Calu3 (cell line): Measurements from ENCODE around the gene KRTAP10-12. TPM values are rescaled to one million over a fixed set of nuclear protein-coding genes. Genes with fewer than 3 reads are reported as not detected.
"Not testable (repeated sequence)": the region's sequence is repeated elsewhere in the genome, so short reads cannot be mapped to it uniquely, and the experiment has no call there.

Source experiments
- Bru-seq: library from RNA; stranded (reverse); fragments of 400-500 nt; gene quantifications from one replicate; lab custom pipeline; 2021; lab: Mats Ljungman, UMichigan
- BruChase-seq, 2 experiments: library from RNA; stranded (reverse); fragments of 400-500 nt; gene quantifications; one replicate each; lab custom pipeline; 2021; lab: Mats Ljungman, UMichigan
- BruUV-seq: library from RNA; stranded (reverse); fragments of 400-500 nt; replicated peaks from 2 replicates; lab custom pipeline; 2021; lab: Mats Ljungman, UMichigan
- CTCF ChIA-PET: fragments of 300-600 bp; sonication (Branson Sonifier 250); formaldehyde crosslinking; loops from one replicate; lab custom pipeline; 2022; ENCODE audit warnings: antibody characterized with exemption; lab: Charles Lee
- DNase-seq: peaks from one replicate; pipeline ENCODE4 v3.0.0; 2022
- H3K27ac Mint-ChIP-seq: one replicate; pipeline ENCODE4 v1.8.0; 2022; ENCODE audit warnings: mixed read lengths; ENCODE audit not compliant: unreplicated experiment
- H3K27me3 Mint-ChIP-seq: one replicate; pipeline ENCODE4 v1.8.0; 2022; ENCODE audit warnings: mixed read lengths; ENCODE audit not compliant: unreplicated experiment
- H3K36me3 Mint-ChIP-seq: one replicate; pipeline ENCODE4 v1.8.0; 2022; ENCODE audit warnings: mild to moderate bottlenecking, moderate library complexity, mixed read lengths; ENCODE audit not compliant: insufficient read depth, unreplicated experiment
- H3K4me1 Mint-ChIP-seq: one replicate; pipeline ENCODE4 v1.8.0; 2022; ENCODE audit warnings: mild to moderate bottlenecking, low read depth, mixed read lengths; ENCODE audit not compliant: unreplicated experiment
- H3K4me3 Mint-ChIP-seq: one replicate; pipeline ENCODE4 v1.8.0; 2022; ENCODE audit warnings: mild to moderate bottlenecking, low read depth, moderate library complexity, mixed read lengths; ENCODE audit not compliant: unreplicated experiment
- H3K9me3 Mint-ChIP-seq: one replicate; pipeline ENCODE4 v1.8.0; 2022; ENCODE audit warnings: low read depth, mixed read lengths; ENCODE audit not compliant: unreplicated experiment
- CTCF ChIP-seq: fragments of 200-600 bp; IDR thresholded peaks from one replicate; pipeline ENCODE4 v1.8.0; 2022; ENCODE audit warnings: antibody characterized with exemption; ENCODE audit not compliant: unreplicated experiment
- intact Hi-C: fragments of 100-400 bp; cut with micrococcal nuclease; formaldehyde crosslinking; loops from one replicate; pipeline ENCODE4 v1.10.0; 2022; ENCODE audit not compliant: unreplicated experiment
- long read RNA-seq: library from polyadenylated mRNA; stranded (forward); transcript quantifications from one replicate; pipeline ENCODE4 v2.0.0, GENCODE V29; 2022
- total RNA-seq: library from RNA; stranded (reverse); gene quantifications from 2 replicates; pipeline ENCODE4 v1.2.3, GENCODE V29; 2022

Gene KRTAP10-12, protein sequence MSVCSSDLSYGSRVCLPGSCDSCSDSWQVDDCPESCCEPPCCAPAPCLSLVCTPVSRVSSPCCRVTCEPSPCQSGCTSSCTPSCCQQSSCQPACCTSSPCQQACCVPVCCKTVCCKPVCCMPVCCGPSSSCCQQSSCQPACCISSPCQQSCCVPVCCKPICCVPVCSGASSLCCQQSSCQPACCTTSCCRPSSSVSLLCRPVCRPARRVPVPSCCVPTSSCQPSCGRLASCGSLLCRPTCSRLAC
- total RNA-seq (not detected in 2 replicates), Bru-seq, nascent RNA (not detected), BruChase-seq, experiment 1, labeled RNA remaining after a 6-hour chase (not detected), BruChase-seq, experiment 2, labeled RNA remaining after a 2-hour chase (not detected)
- long read RNA-seq = 0 reads

DNA sequence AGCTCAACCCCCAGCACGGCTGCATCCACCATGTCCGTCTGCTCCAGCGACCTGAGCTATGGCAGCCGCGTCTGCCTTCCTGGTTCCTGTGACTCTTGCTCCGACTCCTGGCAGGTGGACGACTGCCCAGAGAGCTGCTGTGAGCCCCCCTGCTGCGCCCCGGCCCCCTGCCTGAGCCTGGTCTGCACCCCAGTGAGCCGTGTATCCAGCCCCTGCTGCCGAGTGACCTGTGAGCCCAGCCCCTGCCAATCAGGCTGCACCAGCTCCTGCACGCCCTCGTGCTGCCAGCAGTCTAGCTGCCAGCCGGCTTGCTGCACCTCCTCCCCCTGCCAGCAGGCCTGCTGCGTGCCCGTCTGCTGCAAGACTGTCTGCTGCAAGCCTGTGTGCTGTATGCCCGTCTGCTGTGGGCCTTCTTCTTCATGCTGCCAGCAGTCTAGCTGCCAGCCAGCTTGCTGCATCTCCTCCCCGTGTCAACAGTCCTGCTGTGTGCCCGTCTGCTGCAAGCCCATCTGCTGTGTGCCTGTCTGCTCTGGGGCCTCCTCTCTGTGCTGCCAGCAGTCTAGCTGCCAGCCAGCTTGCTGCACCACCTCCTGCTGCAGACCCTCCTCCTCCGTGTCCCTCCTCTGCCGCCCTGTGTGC lies at the start of gene KRTAP10-12:
Gene KRTAP10-12, plus strand, starts transcription at position 1 of the 639 bp plus-strand sequence. Its CDS starts 30 bp downstream, at position 31.
- DNase-seq, H3K4me3 Mint-ChIP-seq, H3K36me3 Mint-ChIP-seq, BruUV-seq, H3K27ac Mint-ChIP-seq, intact Hi-C loops, CTCF ChIA-PET, H3K9me3 Mint-ChIP-seq: not testable (repeated sequence)
- Mint-ChIP-seq H3K4me1 (peaks cover 14% of the 10 kb centered on the region), H3K27me3 (peaks cover 88% of the 10 kb centered on the region)

- intact Hi-C loops = no loop called here
- H3K4me3 Mint-ChIP-seq = no peak overlapping the region
- H3K4me1 Mint-ChIP-seq = no peaks in the 10 kb centered on the region
- peaks cover 81% of the 10 kb centered on the region for H3K27me3 Mint-ChIP-seq
- peaks cover 3% of the 10 kb centered on the region for H3K36me3 Mint-ChIP-seq
- no peak overlapping the region for H3K27ac Mint-ChIP-seq
- H3K9me3 Mint-ChIP-seq = peaks cover 8% of the 10 kb centered on the region
- CTCF ChIA-PET = no interaction called here
- DNase-seq = no peak
- no TSS peak for BruUV-seq
- TF ChIP-seq CTCF = no peak
These were observed 49.8 kb upstream of the KRTAP10-12 start for GRCh38 chr21:44647222-44647552.

DNA sequence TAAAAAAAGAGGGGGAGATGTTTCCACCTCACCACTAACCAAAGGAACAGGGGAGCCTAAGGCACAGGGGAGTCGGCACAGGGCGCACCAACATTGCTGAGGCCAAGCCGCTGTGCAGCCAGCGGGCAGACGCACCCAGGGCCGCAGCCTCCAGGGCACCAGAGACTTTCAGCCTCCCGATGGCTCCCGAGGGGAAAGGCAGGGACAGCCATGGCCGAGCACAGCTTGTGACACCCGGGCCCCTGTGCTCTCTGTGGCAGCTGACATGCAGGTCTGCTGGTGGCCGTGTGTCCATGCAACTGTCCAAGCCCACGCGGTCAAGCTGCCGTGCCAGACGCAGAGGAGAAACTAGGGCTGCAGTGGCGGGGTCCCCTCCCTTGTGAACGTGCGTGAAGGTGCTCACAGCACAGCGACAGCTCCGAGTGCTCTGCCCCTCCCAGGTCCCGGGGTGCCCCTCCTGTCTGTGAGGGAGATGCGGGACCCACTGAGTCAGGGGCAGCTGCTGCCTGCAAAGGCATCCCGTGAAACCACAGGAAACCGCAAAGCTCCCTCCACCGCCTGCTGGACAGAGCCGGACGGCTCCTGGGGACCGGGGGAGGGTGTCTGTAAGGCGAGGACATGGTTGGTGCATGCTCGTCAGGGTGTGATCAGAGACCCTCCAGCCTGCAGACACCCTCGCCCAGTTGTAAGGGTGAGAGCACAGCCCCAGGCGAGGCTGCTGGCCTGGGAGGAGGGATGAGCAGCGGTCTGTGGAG lies 48.2 kb upstream of the KRTAP10-12 start:
- BruUV-seq = no TSS peak
- no peak for TF ChIP-seq CTCF
- H3K9me3 Mint-ChIP-seq = peaks cover 8% of the 10 kb centered on the region
- H3K27me3 Mint-ChIP-seq = peaks cover 82% of the 10 kb centered on the region
- H3K27ac Mint-ChIP-seq = no peak overlapping the region
- intact Hi-C loops = no loop called here
- no peak overlapping the region for H3K4me3 Mint-ChIP-seq
- no peaks in the 10 kb centered on the region for H3K4me1 Mint-ChIP-seq
- no peak for DNase-seq
- CTCF ChIA-PET = no interaction called here
- peaks cover 5% of the 10 kb centered on the region for H3K36me3 Mint-ChIP-seq

DNA sequence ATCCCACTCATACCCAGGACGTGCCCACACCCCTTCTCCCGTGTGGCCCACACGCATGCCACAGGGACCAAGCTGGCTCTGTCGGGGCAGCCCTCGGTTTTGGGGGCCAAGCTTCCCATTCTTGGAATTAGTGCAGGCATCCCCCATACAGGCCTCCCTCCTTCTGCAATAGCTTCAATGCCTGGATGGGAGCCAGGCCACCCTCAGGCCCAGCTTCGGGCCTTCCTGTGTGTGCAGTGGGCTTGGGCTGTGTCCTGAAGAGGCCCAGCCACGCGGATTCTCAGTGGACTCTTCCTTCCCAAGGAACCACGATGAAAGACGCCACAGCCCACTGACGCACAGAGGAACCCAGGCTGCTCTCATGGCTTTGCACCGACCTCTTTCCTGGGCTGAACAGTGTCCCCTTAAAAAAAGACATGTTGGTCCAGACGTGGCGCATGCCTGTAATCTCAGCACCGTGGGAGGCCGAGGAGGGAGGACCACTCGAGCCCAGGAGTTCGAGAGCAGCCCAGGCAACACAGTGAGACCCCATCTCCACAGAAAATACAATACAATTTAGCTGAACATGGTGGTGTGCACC lies 47.4 kb upstream of the KRTAP10-12 start:
- Mint-ChIP-seq H3K36me3 (peaks cover 7% of the 10 kb centered on the region), H3K27ac (no peak overlapping the region), H3K4me3 (no peak overlapping the region), H3K9me3 (peaks cover 5% of the 10 kb centered on the region), H3K4me1 (no peaks in the 10 kb centered on the region), H3K27me3 (peaks cover 83% of the 10 kb centered on the region)
- CTCF ChIA-PET = no interaction called here
- no peak for TF ChIP-seq CTCF
- intact Hi-C loops = no loop called here
- no peak for DNase-seq
- no TSS peak for BruUV-seq
